Pons (tissue), 1 donor: ENCODE results near the gene SLC5A5.
"Not testable (repeated sequence)": the region's sequence is repeated elsewhere in the genome, so short reads cannot be mapped to it uniquely, and the experiment has no call there.

Experiments
- DNase-seq: peaks from one replicate; pipeline ENCODE4 v3.0.0-alpha.2; 2016; ENCODE audit warnings: low spot score

Gene SLC5A5

GRCh38 chr19:17871032-17871877 is 490 bp upstream of the SLC5A5 start:
- DNase-seq = no peak

- no peak for DNase-seq
These were observed 681 bp downstream of the SLC5A5 start for GRCh38 chr19:17872251-17873001.

DNA sequence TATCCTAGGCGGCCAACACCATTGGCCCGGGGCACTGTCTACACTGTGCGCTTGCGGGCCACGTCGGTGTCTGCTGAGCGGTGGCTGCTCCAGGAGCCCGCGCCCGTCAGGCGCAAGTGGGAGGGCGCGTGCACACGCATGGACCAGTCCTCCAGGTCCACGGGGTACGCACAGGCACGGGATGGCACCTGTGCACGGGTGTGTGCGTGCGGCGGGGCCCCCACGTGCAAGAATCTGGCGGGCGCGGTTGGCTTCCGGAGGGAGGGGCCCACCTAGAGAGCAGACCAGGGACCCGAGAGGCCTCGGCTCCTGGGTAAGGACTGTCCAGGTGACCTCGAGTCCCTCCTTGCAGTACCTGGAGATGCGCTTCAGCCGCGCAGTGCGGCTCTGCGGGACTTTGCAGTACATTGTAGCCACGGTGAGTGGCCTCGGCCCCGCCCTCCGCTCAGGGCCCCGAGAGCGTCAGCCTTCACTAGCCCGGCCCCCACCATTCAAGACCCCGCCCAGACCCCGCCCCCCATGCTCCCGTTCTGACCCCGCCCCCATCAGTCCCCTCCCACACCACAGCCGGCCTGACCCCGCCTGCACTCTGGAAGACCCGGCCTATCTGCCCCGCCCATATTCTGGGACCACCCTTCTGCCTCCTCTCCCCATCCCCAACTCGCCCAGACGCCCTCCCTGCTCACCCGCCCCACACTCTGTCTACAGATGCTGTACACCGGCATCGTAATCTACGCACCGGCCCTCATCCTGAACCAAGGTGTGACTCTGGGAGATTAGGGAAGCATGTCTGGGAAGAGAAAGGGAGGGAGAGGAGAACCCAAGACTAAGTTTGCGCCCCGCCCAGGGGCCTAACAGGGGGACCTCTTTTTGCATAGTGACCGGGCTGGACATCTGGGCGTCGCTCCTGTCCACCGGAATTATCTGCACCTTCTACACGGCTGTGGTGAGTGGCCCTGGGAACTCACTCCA is 2.3 kb downstream of the SLC5A5 start:
- no peak for DNase-seq

DNA sequence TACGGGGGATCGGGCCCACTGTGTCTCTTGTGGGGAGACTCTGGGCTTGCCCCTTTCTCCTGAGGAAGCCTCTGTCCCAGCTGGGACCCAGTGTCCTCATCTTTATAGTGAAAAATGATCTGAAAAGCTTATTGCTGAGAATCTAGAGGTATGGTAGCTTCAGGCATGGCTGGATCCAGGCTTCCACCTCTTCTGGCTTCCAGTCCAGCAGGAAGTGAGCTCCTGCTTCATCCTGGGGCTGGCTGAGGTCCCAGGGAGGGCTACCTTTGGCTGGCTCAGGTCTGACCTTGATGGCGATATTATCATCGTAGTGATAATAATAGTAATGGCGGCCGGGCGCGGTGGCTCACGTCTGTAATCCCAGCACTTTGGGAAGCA is 3.0 kb downstream of the SLC5A5 start:
- DNase-seq = no peak

GRCh38 chr19:17877696-17878095 is 6.0 kb downstream of the SLC5A5 start:
- DNase-seq = no peak

GRCh38 chr19:17879466-17879865 is 7.7 kb downstream of the SLC5A5 start:
- no peak for DNase-seq

DNA sequence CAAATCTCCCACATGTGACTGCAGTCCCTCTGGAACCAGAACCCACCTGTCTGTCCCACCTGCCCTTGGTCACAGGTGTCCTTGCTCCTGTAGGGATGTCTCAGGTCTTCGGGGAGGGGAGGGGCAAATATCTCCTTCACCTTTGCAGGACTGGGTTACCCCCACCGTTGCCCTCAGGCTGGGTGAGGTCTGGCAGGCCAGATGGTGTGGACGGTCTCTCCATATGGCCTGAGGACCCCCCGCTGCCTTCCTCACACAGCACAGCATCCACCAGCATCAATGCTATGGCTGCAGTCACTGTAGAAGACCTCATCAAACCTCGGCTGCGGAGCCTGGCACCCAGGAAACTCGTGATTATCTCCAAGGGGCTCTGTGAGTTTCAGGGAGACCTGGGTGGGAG is 10.0 kb downstream of the SLC5A5 start:
- DNase-seq = no peak

GRCh38 chr19:17883627-17884410 is 12.1 kb downstream of the SLC5A5 start:
- no peak for DNase-seq

GRCh38 chr19:17886515-17886914 is 14.8 kb downstream of the SLC5A5 start:
- DNase-seq = no peak

- not testable (repeated sequence) for DNase-seq
These were observed 15.5 kb downstream of the SLC5A5 start for GRCh38 chr19:17887221-17887620.

DNA sequence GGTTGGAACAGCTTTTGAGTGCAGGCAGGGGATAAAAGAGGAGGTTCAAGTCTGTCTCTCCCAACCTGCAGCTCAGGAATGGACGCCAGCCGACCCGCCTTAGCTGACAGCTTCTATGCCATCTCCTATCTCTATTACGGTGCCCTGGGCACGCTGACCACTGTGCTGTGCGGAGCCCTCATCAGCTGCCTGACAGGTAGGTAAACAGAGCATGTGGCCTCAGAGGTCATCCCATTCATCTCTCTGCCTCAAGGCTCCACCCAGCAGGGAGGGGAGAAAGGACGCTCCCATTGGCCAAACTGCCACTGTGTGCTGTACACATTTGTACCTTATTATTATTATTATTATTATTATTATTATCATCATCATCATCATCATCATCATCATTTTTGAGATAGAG is 16.5 kb downstream of the SLC5A5 start:
- no peak for DNase-seq

DNA sequence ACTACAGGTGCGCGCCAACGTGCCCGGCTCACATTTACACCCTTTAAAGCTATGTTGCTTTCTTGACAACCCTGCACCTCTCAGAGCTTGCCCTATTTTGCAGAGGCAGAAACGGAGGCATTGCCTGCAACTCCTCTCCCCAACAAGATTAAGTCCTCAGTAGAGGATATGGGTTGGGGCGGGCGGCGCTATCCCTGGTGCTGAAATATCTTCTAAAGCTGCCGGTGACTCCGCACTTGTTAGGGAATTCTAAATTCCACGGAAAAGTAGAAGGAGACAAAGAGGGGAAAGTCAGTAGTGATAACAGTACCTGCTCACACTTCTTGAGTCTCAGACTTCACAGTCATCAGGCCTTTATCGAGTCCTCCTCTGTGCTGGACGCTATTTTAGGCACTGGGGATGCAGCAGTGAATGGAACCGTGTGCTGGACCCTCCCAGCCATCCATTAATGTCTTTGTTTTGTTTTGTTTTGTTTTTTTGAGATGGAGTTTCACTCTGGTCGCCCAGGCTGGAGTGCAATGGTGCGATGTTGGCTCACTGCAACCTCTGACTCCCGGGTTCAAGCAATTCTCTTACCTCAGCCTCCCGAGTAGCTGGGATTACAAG is 18.0 kb downstream of the SLC5A5 start:
- no peak for DNase-seq

- no peak for DNase-seq
These were observed 22.0 kb downstream of the SLC5A5 start for GRCh38 chr19:17893766-17894165.

- DNase-seq = no peak
These were observed 31.0 kb downstream of the SLC5A5 start for GRCh38 chr19:17902701-17903100.

GRCh38 chr19:17908244-17908643 is 36.5 kb downstream of the SLC5A5 start:
- no peak for DNase-seq

DNA sequence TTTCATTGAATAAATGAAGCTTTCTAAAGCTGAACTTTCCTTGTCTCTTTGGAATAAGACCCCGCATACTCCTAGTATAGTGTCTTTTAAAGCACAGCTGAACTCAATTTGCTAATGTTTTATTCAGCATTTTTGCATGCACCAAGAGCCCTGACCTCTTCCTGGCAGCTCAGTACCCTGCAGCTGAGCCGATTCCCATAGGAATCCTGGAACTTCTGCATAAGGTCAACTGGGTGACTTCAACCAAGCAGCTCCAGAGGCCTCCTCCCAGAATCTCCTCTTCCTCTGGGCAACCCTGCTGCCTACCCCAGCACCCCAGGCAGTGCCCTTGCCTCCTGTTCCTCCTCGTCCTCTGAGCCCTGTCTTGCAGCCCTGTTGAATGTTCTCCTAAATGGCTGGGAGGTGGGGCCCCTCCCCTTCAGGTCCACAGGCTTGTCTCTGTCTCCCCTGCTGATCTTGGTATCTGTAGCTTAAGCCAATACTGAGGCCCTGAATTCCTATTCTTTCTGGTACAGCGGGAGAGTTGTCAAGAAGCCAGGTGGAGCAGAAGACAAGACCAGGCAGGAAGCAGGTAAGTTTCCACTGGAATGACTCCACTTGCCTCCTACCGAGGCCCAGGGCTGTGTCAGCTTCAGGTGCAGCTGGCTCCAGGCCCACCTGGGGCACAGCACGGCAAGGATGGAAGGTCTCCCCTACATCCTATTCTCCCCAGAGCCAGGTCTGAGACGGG is 37.4 kb downstream of the SLC5A5 start:
- no peak for DNase-seq

- DNase-seq = no peak
These were observed 39.1 kb downstream of the SLC5A5 start for GRCh38 chr19:17910791-17911360.

GRCh38 chr19:17915940-17916593 is 44.3 kb downstream of the SLC5A5 start:
- no peak for DNase-seq

- DNase-seq = not testable (repeated sequence)
These were observed 46.4 kb downstream of the SLC5A5 start for GRCh38 chr19:17918151-17918550.
